Bladder microvascular endothelial cell (primary cell): ENCODE results near the gene L1CAM. TPM values are rescaled to one million over a fixed set of nuclear protein-coding genes. Genes with fewer than 3 reads are reported as not detected.

ENCODE experiments used
- total RNA-seq: library from RNA; depleted of rRNA; stranded (reverse); fragments of >200 nt; gene quantifications from 2 replicates; pipeline ENCODE4 v1.2.3, GENCODE V29; 2014

L1CAM gene
- total RNA-seq: 0.16 and 0.88 TPM in 2 replicates

GRCh38 chrX:153885968-153886903 lies at the start of gene L1CAM:
Gene L1CAM, minus strand, starts transcription at chrX:153886173. Its CDS starts 10,337 bp downstream, at chrX:153875836.

DNA sequence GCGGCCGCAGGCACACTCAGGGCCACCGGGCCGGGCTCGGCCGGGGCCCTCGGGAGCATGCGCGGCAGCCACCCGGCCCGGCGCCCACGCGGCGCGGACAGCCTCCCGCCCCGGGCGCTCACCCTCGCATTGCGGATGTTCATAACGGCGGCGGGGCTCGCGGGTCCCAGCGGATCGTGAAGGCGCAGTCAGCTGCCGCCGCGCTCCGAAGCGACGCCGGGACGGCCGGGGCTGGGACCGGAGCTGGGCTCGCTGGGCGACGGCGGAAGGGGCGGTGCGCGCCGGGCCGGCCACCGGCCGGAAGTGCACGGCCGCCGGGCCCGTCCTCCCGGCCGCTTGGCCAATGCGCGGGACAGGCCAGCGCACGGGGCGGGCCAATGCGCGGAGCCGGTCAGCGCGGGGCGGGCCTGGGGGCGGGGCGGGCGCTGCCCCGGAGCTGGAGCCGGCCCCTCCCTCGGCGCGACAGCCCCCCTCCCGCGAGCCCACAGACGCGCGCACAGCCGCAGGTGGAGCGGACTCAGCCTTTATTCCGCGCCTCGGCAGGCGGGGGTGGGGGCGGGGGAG lies 48.9 kb upstream of the L1CAM start, which contains the start of gene NAA10:
Gene NAA10 (minus strand): TSS at position 276 of the 564 bp plus-strand sequence. CDS start 133 bp downstream, at position 143.

GRCh38 chrX:153925739-153926551 lies 40.0 kb upstream of the L1CAM start, which contains the start of gene ARHGAP4:
Gene ARHGAP4, minus strand, starts transcription at chrX:153926264. Its CDS starts 62 bp downstream, at chrX:153926202.

DNA sequence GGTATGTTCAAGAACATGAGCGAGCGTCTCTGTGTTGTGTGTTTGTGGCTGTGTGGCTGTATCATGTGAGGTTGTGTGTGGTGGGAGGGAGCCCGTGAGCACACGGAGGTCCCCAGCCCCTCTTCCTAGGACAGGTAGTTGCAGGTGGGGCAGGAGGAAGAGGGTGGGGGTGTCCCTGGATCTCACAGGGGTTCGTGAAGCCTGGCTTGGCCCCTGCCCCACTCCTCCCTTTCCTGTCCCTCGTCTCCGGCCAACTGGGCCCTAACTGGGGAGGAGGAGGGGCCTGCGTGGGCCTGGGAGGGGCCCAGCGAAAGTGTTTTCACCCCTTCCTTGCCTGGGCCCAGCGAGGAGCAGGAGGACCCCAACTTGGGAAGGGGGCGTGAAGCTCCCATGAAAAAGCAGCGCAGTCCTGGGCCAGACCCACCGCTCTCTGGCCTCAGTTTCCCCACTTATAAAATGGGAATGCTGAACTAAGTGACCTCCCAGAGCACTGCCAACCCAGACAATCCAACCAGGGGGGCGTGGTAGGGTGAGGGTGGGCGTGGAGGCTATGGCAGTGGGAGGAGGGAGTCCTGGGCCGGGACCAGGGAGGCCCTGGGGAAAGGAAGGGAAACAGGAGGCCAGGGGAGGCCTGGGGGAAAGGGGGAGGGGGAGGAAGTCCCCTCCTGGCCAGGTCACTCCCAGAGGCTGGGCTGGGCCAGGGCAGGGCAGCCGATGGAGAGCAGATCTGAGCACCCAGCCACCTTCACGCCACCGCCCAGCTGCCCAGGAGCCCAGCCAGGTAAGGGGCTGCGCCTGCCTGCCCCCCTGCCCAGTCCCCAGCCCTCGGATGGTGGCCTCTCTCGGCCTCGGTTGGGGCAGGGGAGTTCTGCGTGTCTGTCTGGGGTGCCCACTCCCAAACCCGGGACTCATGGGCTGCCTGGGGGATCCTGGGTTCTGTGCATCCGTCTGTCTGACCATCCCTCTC lies 18.3 kb upstream of the L1CAM start, which contains the start of gene AVPR2:
Gene AVPR2 (plus strand): TSS at position 683 of the 967 bp plus-strand sequence. CDS start 473 bp downstream, outside the sequence.

GRCh38 chrX:153829799-153830639 lies 56.0 kb downstream of the L1CAM start, which contains the start of gene PDZD4:
Gene PDZD4, minus strand, starts transcription at chrX:153830544. Its CDS starts 246 bp downstream, at chrX:153830298.

Other genes starting within 250 kb of the L1CAM start
- gene DUSP9, start 239.0 kb downstream of the L1CAM start, total RNA-seq: under 0.01 and 0.13 TPM in 2 replicates
- gene PNCK, start 212.4 kb downstream of the L1CAM start, total RNA-seq: not detected in 2 replicates
- 1.6 and 5.5 TPM in 2 replicates for gene SLC6A8, start 198.2 kb downstream of the L1CAM start, total RNA-seq
- gene BCAP31, start 161.8 kb downstream of the L1CAM start, total RNA-seq: 200 and 266 TPM in 2 replicates
- 7.0 and 15.4 TPM in 2 replicates for gene ABCD1, start 161.3 kb downstream of the L1CAM start, total RNA-seq
- 2.9 and 20.6 TPM in 2 replicates for gene PLXNB3, start 121.9 kb downstream of the L1CAM start, total RNA-seq
- under 0.01 and 0.44 TPM in 2 replicates for gene SRPK3, start 105.1 kb downstream of the L1CAM start, total RNA-seq
- 48.1 and 67.7 TPM in 2 replicates for gene IDH3G, start 91.8 kb downstream of the L1CAM start, total RNA-seq
- 112 and 142 TPM in 2 replicates for gene SSR4, start 91.5 kb downstream of the L1CAM start, total RNA-seq
- gene PDZD4, start 55.6 kb downstream of the L1CAM start, total RNA-seq: 0.76 TPM in 1 of 2 replicates, not detected in the other
- gene AVPR2, start 18.5 kb upstream of the L1CAM start, total RNA-seq: 1.4 and 1.9 TPM in 2 replicates
- 10.9 and 14.9 TPM in 2 replicates for gene ARHGAP4, start 40.1 kb upstream of the L1CAM start, total RNA-seq
- 41.8 and 46.9 TPM in 2 replicates for gene NAA10, start 48.9 kb upstream of the L1CAM start, total RNA-seq
- gene RENBP, start 58.5 kb upstream of the L1CAM start, total RNA-seq: 16.5 and 28.8 TPM in 2 replicates
- gene HCFC1, start 85.6 kb upstream of the L1CAM start, total RNA-seq: 11.7 and 29.4 TPM in 2 replicates
- gene TMEM187, start 86.6 kb upstream of the L1CAM start, total RNA-seq: 5.7 and 7.2 TPM in 2 replicates
- 45.5 and 57.6 TPM in 2 replicates for gene IRAK1, start 133.7 kb upstream of the L1CAM start, total RNA-seq
- gene MECP2, start 211.5 kb upstream of the L1CAM start, total RNA-seq: 12.3 and 34.4 TPM in 2 replicates